HCT116 (cell line): ENCODE measurements around the gene PARP6.

ENCODE experiments used
- CTCF ChIP-seq, 3 experiments: fragments of 200-600 bp in 1 of 3; sonication (generic) in 1 of 3; IDR thresholded peaks in 2 of 3; conservative IDR thresholded peaks in 1 of 3; 2 replicates each; pipeline ENCODE4 v1.5.1; 2012 to 2017; ENCODE audit warnings: low read depth in 2 of 3, low read length in 2 of 3, antibody characterized with exemption in 1 of 3, borderline replicate concordance in 1 of 3, control low read depth in 1 of 3, mild to moderate bottlenecking in 1 of 3, mixed read lengths in 1 of 3, mixed run types in 1 of 3, moderate library complexity in 1 of 3; ENCODE audit not compliant: insufficient read depth in 1 of 3
- EZH2 ChIP-seq: fragments of 200-600 bp; sonication (generic); IDR thresholded peaks from 2 replicates; pipeline ENCODE4 v1.6.1; 2017; ENCODE audit warnings: antibody characterized with exemption, mixed run types

- TF ChIP-seq EZH2 (no peak), CTCF (IDR thresholded peaks at IDR 0.05 in 2 of 3, conservative IDR thresholded peaks at IDR 0.05 in 1 of 3; ENCODE audit: borderline replicate concordance in 1 of 3, insufficient read depth in 1 of 3, low read depth in 2 of 3, low read length in 2 of 3) (no peak)
These were observed 35.9 kb downstream of the PARP6 start for GRCh38 chr15:72236381-72237003.
